Measurements from ENCODE around the gene ADGRE2.

GRCh38 chr19:14731200-14731599, 47.2 kb downstream of the ADGRE2 start:
- TF ChIP-seq FOXA1 (IDR thresholded peaks at IDR 0.05) (no peak), CTCF (IDR thresholded peaks at IDR 0.05; ENCODE audit: low read depth, low read length, missing input control) (no peak), TAF1 (conservative IDR thresholded peaks at IDR 0.05) (no peak), EGR1 (IDR thresholded peaks at IDR 0.05; ENCODE audit: low read depth in 2 of 2) (no peak), YY1 (IDR thresholded peaks at IDR 0.05) (no peak)
- TF ChIP-seq, protein P1, sequence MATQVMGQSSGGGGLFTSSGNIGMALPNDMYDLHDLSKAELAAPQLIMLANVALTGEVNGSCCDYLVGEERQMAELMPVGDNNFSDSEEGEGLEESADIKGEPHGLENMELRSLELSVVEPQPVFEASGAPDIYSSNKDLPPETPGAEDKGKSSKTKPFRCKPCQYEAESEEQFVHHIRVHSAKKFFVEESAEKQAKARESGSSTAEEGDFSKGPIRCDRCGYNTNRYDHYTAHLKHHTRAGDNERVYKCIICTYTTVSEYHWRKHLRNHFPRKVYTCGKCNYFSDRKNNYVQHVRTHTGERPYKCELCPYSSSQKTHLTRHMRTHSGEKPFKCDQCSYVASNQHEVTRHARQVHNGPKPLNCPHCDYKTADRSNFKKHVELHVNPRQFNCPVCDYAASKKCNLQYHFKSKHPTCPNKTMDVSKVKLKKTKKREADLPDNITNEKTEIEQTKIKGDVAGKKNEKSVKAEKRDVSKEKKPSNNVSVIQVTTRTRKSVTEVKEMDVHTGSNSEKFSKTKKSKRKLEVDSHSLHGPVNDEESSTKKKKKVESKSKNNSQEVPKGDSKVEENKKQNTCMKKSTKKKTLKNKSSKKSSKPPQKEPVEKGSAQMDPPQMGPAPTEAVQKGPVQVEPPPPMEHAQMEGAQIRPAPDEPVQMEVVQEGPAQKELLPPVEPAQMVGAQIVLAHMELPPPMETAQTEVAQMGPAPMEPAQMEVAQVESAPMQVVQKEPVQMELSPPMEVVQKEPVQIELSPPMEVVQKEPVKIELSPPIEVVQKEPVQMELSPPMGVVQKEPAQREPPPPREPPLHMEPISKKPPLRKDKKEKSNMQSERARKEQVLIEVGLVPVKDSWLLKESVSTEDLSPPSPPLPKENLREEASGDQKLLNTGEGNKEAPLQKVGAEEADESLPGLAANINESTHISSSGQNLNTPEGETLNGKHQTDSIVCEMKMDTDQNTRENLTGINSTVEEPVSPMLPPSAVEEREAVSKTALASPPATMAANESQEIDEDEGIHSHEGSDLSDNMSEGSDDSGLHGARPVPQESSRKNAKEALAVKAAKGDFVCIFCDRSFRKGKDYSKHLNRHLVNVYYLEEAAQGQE (IDR thresholded peaks at IDR 0.05): no peak
- TF ChIP-seq, protein P2, sequence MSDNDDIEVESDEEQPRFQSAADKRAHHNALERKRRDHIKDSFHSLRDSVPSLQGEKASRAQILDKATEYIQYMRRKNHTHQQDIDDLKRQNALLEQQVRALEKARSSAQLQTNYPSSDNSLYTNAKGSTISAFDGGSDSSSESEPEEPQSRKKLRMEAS (IDR thresholded peaks at IDR 0.05): no peak
